Fibroblast of skin of back (primary cell): ENCODE results near the gene CDKN1B.
A peak's percentile ranks its signal among the peaks of the same experiment; 100 is the strongest.
"Not testable (repeated sequence)": the region's sequence is repeated elsewhere in the genome, so short reads cannot be mapped to it uniquely, and the experiment has no call there.

ENCODE experiments used
- DNase-seq: peaks from one replicate; pipeline ENCODE4 v3.0.0-alpha.2; 2013

The CDKN1B gene

DNA sequence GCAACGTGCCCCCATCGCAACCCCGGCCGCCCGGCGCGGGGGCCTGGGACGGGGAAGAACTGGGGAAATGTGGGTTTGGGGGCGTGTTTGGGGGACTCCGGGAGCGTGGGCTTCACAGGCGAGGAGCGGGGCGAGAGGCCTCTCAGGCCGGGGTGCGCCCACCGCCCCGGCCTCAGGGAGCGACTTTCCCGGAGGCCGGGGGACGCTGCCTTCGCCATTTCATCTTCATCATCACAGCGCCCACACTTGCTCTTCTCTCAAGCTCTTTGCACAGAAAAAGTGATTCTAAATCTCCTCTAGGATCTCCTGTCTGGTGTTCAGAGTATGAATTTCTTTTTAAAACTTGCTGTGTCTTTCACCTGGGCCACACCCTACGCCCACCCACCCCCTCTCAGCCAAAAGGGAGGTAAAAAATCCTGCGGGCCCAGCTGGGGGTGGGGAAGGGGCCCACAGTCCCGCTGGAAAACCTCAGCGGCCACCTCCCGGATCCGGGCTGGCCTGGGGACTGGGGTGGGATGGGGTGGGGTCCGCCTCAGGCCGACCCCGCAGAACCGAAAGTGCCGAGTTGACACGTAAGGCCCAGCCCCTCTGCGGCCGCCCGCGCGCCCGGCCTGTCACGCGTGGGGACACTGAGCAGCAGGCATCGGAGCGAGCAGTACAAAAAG is 7.4 kb downstream of the CDKN1B start:
- no peak for DNase-seq

GRCh38 chr12:12725086-12725955 is 8.2 kb downstream of the CDKN1B start:
- DNase-seq, result peak; percentile 99

DNA sequence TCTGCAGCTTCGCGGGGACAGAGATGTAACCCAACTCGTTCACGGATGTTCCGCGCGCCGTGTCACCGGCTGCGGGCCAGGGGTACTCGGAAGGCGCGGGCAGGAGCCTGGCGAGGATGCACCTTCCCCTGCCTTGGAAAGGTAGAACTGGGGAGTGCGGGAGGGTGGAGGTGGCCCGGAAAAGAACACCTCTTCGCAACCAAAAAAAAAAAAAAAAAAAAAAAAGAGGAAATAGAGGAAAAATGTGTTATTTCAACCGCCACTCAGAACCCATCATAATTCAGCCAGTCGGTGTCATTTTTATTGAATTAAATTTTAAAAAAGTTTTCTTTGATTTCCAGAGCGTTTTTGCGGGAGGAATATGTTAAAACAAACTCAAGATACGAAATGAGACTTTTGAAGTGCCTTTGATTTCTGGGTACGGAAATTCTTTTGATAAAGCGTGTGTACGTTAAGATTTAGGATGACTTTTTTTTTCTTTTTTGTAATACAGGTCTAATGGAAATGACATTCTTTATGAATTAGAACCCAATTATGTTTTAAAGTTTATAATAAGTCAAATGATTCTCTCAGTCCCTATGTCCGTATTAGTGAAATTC is 8.9 kb downstream of the CDKN1B start:
- no peak for DNase-seq

- DNase-seq, result peak; percentile 90
These were observed 9.5 kb downstream of the CDKN1B start for GRCh38 chr12:12726555-12727093.

DNA sequence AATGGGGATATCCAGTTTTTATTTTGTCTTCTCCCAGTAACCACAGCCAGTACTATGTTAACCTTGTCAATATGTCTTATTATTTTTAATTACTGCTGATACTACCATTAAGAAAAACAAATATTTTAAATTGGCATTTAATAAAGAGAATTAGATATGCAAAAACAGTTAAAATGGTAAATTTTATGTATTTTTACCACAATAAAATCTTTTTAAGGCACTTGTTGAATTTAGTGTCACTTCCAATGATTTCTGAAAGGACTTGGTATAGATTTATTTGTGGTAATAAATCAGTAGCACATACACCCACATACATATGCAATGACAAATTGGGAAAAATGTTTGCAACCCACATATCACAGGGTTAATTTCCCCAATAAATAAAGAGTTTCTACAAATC is 14.0 kb downstream of the CDKN1B start:
- no peak for DNase-seq

- no peak for DNase-seq
These were observed 14.6 kb downstream of the CDKN1B start for GRCh38 chr12:12731785-12732184.

DNA sequence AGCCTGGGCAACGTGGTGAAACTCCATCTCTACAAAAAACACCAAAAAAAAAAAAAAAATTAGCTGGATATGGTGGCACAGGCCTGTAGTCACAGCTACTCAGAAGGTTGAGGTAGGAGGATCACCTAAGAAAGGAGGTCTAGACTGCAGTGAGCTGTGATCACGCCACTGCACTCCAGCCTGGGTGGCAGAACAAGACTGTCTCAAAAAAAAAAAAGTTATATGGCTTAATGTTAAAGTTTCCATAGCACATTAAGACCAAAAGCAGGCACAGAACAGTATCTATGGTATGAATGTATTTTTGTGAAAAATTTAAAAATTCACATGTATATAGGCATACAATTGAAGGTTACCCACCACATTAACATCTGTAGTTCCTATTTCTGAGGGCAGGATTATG is 15.9 kb downstream of the CDKN1B start:
- DNase-seq, result no peak

DNA sequence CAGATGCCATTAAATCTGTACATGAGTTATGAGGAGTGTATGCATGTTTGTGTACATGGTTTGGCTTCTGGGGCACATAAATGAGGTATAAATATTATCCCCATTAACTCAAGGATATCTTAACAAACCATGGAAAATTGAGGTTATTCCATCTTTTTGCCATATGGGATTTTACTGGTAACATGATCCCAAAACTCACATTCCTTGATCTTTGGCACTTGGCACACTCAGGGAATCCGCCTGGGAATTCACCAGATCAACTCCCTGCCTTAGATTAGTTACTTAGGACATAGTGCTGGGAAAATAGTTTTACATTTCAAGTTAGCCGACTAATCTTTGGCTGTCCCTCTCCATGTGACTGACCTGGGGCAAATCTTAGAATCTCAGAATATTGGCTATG is 16.9 kb downstream of the CDKN1B start:
- DNase-seq, result peak; percentile 49

- DNase-seq, result peak; percentile 42
These were observed 17.4 kb downstream of the CDKN1B start for GRCh38 chr12:12734561-12735071.

DNA sequence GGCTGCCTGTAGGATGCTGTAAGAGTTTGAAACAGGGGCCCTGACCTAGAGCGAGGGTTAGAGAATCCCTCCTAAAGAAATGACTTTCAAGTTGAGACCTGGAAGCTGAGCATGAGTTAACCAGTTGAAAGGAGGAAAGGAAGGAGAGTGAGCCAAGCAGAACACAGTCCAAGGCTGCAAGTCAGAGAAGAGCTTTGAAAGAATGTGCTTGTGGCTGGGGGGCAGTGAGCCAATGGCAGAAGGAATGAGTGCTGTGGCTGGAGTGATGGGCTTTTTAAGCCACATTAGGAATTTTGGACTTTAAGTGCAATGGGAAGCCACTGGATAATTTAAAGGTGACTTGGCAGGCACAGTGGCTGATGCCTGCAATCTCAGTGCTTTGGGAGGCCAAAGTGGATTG is 18.1 kb downstream of the CDKN1B start:
- peak; percentile 64 for DNase-seq

DNA sequence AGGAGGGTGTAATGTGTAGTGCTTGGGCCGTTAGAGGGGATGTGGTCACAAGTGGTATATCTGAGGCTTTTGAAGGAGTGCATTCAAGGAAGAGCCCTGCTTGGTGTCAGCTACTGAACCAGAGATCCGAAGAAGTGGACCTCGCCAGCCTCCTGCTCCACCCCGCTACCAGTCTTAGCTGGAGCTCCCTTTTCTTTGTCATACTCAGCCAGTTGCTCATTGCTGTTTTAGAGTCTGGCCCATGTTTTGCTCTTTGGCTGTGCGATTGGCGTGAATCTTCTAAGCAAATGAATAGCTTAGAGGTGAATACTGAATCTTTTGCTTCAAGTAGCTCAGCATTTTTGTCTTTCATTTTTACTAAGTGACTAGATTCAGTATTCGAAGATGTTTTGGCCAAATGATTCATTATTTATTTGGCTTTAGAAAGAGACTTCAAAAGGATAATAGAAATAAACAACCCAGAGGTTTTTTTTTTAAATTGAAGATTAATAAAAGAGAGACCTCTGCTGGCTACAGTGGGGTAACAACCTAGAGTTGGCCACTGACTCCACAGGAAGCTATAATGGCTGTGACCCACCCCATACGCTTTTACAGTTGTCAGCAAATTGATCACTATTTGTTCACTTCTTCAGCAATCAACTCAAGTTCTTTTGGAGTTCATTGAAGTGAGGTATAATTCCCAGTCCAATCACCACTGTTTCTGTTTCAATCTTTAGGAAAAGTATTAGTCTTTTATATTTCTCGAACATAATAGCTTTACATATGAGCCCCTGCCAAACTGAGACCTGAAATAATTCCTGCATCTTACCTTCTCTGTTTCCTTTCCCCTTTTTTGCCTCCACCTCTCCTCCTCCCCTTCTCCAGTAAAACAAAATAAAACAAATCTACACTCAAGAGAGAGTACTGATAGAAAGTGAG is 19.9 kb downstream of the CDKN1B start:
- peak; percentile 77 for DNase-seq

DNA sequence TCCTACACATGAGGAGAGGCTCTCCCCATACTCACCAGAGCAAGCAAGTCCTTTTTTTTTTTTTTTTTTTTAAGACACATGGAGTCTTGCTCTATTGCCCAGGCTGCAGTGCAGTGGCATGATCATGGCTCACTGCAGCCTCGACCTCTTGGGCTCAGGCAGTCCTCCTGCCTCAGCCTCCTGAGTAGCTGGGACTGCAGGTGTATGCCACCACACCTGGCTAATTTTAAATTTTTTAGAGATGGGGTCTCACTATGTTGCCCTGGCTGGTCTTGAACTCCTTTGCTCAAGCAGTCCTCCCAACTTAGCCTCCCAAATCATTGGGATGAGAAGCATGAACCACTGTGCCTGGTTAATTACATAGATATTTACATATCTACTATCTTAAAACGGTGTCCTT is 21.0 kb downstream of the CDKN1B start:
- DNase-seq, result not testable (repeated sequence)

DNA sequence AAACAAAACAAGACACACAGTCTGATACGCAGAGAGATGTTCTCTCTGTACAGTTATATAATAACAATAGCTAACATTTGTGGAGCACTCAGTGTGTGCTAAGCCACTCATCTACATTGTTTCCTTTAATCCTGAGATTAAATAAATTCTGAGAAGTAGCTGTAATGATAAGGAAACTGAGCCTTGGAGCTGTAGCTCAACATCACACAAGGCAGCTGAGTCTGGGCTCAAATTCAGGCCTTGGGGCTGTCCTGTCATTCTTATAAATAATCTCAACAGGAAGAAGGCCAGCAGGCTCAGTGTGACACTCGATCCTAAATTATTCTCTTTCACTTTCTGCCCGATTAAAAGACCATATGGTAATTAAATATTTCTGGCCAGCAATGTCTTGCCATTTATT is 24.5 kb downstream of the CDKN1B start:
- DNase-seq, result no peak

GRCh38 chr12:12744546-12745305 is 27.6 kb downstream of the CDKN1B start:
- no peak for DNase-seq

GRCh38 chr12:12745576-12746211 is 28.5 kb downstream of the CDKN1B start:
- DNase-seq, result no peak

GRCh38 chr12:12747278-12747677 is 30.1 kb downstream of the CDKN1B start:
- DNase-seq, result no peak

GRCh38 chr12:12748044-12748443 is 30.9 kb downstream of the CDKN1B start:
- DNase-seq, result no peak

DNA sequence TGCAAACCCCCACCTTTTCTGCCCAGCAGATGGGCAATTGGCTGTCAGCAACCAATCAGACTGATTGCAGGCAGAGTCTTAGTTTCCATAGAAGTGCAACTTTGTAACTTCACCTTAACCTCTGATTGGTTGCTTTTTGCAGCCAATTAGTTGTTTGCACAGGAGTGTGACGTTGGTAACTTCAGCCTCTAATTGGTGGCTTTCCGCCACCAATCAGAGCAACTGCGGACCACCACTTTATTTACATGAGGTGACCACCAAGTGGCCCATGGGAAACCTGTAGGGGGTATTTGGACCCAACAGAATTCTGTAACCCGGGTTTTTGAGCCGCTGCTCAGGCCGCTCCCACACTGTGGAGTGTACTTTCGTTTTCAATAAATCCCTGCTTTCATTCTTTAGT is 32.3 kb downstream of the CDKN1B start:
- no peak for DNase-seq

DNA sequence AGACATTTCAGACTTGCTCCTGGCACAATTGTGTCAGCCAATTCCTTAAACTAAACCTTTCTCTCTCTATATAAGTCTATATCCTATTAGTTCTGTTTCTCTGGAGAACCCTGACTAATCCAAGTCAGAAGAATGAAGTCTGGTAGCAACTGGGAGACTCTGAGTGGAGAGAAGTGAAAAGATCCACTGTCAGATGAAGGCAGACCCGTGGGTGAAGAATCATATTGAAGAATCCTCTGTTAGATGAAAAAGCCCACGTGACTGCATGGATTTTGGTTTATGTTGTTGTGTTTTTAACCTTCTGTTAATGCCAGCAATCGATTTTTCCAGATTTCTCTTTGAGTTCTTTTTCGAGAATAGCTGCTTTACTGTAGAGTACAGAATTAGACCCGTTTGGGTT is 38.8 kb downstream of the CDKN1B start:
- no peak for DNase-seq

- no peak for DNase-seq
These were observed 40.0 kb downstream of the CDKN1B start for GRCh38 chr12:12757121-12757520.
